GM21786 (cell line): ENCODE measurements around the gene DDIT3.

Experiments
- ATAC-seq: cut with Tn5 transposase; IDR thresholded peaks from one replicate; pipeline ENCODE4 v1.9.1; 2021; ENCODE audit not compliant: unreplicated experiment

The DDIT3 gene

GRCh38 chr12:57487597-57488401 lies 32.5 kb downstream of the DDIT3 start, which contains the start of gene MARS1:
TSS of gene MARS1 (plus strand) at chr12:57488068. CDS start at chr12:57488091, 23 bp downstream.
- ATAC-seq: peak; percentile 98

- no peak for ATAC-seq
These were observed 33.2 kb downstream of the DDIT3 start for GRCh38 chr12:57487055-57487596.

- no peak for ATAC-seq
These were observed 34.6 kb downstream of the DDIT3 start for GRCh38 chr12:57485695-57486094.

GRCh38 chr12:57483466-57483865 lies 36.8 kb downstream of the DDIT3 start:
- ATAC-seq: no peak

DNA sequence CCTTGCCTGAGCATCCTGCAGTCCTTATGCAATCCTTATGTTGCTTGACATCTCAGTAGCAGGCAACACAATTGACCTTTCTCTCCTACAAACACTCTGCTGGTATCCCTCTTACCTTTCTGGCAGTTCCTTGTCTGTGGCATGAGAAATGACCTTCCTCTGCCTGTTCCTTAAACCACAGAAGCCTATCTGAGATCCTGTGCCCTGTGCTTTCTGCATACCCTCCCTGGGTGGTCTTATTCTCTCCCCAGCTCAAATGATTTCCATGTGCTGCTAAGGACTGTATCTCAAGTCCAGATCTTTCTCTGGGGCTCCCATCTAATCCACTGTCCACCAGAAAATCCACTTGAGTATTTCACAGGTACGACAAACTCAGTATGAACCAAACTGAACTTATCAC lies 38.6 kb downstream of the DDIT3 start:
- ATAC-seq: no peak

DNA sequence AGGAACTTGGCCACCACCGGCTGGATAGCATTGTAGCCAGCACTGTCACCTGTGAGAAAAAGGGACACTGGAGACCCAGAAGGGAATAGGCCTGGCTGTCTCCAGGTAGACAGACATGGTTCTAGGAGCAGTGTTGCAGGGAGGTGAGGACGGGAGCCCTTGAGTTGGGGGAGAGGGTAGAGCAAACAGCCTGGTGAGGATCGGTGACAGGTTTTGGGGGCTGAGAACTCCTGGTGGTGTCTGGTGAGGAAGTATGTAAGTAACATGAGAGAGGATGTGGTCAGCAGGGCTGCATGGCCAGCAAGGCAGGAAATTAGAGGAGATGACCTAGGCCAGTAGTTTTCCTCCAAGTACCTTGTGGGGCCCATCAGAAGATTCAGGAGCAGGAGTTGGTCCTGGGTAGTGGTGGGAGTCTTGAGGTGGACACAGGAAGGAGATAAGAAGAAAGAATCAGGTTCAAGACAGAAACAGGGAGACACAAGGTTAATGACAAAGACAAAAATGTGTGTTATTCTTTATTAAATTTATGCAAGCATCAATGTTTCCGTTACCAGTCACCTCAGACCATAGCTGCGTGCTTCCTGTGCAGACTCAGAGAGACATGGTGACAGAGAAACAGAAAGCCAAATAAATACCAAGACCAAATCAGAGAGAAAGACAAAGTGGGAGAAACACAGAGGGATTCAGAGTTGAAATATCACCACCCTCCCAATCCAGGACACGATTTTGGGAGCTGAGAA lies 40.8 kb downstream of the DDIT3 start, which contains the start of gene ARHGAP9:
Gene ARHGAP9 (minus strand): TSS at position 491 of the 740 bp plus-strand sequence. CDS start 460 bp downstream, at position 31.
- ATAC-seq: no peak

- ATAC-seq: no peak
These were observed 41.3 kb downstream of the DDIT3 start for GRCh38 chr12:57479043-57479375.

GRCh38 chr12:57477710-57478681 lies 42.3 kb downstream of the DDIT3 start:
- ATAC-seq: peak; percentile 41

DNA sequence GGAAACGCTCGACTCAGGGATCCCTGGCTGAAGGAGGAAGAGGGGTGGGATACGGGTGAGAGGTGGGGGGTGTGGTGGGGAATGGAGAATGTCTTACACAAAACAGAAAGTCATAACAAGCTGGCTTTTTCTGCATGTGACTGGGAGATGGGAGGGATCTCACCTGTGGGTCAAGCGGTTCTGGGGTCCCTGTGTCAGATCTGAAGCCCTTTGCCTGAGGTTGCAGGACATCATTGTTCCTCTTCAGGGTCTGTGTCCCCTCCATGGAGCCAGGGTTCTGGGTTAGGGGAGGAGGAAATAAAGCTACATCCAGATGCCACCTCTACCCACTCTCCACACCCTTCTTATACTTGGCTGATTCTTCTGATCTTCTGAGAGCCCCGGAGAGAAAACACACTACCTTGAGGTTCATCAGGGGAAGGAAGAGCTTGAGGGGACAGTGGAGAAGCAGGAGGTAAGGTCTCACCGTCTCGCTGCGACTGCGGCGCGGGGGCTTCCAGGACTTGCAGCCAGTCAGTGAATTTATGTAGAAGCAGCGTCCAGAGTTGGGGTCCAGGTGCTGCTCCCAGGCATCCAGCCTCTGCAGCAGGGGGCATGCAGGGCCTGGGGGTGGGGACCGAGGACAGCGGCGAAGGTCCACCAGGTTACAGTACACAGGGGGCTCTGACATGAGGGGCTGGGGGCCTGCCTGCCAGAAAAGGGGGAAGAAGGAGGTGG lies 43.2 kb downstream of the DDIT3 start:
- ATAC-seq: no peak

DNA sequence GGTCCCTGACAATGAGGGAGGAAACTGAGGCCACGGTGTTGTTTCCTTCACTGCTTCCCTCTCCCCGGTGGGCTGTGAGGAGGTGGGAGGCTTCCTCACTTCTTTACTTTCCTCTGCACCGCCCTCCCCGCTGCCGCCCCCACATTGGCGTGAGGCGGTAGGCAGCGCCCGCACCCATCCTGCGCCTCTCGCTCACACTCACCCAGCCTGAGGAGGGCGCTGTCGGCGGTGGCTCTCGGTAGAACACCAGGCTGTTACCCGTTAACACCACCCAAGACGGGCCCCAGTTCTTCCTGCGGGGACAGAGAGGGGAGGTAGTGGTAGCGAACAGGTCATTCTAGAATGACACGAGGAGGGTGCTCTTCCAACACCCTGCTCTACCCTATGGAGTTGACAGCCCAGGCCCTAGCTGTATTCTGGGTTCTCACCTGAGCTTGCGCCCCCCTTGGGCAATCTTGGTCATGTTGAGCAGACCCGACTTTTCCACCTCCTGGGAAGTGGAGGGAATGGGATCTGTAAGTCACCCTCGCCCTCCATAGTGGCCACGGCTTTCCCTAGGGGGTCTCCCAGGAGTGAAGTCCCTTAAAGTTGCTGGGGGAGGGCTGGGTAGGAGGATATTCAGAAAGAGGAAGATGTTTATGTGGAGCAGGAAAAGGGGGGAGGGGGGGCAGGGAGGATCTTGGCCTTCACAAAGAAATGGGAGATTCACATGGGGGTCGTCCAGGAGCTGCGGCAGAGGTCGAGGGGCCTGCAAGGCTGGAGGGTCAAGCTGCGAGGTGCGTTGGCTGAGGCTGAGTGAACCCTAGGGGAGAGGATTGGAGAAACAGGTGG lies 43.9 kb downstream of the DDIT3 start:
- ATAC-seq: peak; percentile 54

DNA sequence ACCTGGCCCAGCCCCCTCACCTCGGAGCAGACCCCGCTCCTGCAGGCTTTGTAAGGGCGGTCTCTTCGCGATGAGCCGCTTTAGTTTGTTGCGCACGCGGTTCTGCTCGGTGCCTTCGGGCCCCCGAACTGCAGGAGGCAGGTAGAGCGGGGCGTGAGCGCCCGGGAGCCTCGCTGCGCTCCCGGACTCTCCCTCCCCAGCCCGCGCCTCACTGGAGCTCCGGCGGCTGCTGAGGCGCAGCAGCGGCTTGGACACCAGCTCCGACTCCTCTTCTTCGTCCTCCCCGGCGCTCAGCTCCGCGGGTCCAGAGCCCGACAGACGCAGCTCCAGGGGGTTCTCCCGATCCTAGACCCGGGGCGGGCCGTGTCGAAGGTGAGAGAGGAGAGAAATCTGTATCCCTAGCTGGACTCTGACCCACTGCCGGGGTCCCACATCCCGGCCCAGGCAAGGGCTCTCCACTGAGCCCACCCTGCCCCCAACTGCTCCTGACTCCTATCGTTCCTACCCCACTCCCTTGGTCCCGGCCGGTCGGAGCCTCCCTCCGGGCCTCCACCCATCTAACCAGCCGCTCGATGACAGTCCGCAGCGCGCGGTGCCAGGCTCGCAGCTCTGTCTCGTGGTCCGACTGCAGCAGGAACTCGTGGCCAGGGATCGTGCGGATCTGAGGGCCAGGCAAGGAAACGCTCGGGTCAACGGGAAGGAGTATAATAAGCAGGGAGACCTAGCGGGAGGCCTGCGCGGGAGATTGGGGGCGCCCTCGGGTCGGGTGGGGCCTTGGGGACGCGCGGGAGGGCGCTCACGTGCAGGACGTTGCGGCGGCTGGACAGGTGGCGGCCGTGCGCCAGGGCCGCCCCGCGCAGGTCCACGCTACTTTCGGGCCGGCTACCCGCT lies 44.8 kb downstream of the DDIT3 start:
- ATAC-seq: peak; percentile 3

DNA sequence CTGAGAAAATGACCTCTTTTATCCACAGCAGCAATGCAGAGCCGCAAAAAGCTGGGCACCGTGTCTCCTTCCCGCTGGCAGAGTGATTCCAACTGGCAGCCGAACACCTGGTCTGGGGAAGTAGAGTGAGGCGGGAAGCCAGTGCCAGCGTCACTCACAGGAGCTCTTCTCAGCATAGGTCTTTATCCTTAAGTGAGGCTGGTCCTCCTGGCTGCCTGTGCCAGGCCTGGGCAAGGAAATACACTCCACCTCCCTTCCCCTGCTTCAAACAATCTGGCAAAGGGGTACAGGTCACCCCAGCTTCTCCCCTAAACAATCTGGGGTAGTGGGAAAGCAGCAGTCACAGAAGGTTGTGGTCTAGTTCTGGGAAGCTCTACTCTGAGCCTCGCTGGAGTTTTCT lies 45.5 kb downstream of the DDIT3 start:
- ATAC-seq: no peak

GRCh38 chr12:57474430-57474829 lies 45.9 kb downstream of the DDIT3 start:
- ATAC-seq: no peak

DNA sequence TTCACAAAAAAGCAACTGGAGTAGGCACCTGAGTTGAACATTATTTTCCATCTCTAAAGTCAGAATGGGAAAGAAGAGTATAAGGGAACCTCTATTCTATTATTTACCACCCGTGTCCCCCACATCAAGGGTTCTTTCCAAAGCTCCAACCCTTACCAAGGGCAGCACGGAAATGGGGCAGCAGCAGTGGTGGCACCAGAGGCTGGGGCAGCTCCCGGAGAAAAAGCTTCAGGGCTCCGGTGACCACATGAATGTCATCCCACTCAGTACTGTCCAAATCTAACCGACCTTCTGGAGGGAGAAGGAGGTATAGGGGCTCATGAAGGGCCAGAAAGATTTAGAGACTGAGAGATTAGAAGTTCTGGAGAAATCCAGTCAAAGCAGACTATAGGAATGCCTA lies 46.4 kb downstream of the DDIT3 start:
- ATAC-seq: no peak

DNA sequence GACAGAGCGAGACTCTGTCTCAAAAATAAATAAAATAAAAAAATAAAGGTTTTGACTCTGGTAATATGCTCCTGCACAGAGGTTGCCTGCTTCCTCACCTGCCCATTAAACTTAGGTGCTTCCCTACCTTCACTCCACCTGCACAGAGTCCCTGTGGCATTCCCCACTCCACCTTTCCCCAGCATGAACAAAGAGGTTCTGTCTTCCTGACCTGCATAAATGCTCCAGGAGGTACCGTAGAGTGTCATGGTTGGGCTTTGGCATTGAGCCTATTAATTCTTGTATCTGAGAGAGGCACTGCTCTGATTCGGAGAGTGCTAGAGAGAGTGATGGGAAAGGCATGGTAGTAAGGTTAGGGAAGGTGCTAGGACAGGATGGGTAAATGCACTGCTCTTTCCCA lies 46.9 kb downstream of the DDIT3 start:
- no peak for ATAC-seq

GRCh38 chr12:57472391-57472790 lies 47.9 kb downstream of the DDIT3 start:
- no peak for ATAC-seq

DNA sequence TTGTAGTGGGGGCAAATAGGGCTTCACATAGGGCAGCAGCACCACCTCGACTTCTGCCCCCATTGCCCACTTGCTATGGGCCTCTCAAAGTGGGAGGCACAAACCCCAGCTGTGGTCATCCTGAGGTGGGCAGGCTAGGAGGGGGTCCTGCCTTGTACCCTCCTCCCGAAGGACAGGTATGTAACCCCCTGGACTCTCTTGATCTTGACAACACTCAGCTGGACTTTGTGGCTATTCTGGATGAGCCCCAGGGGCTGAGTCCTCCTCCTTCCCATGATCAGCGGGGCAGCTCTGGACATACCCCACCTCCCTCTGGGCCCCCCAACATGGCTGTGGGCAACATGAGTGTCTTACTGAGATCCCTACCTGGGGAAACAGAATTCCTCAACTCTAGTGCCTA lies 48.7 kb downstream of the DDIT3 start:
- ATAC-seq: no peak

GRCh38 chr12:57470970-57471656 lies 49.2 kb downstream of the DDIT3 start:
- no peak for ATAC-seq
